HepG2 (cell line): ENCODE results near the gene EPHA10. TPM values are rescaled to one million over a fixed set of nuclear protein-coding genes. Genes with fewer than 3 reads are reported as not detected.

ENCODE experiments used
- MTA1 ChIP-seq: sonication (generic); formaldehyde crosslinking; IDR thresholded peaks from 2 replicates; pipeline ENCODE4 v1.4.0; 2020; ENCODE audit warnings: missing genetic modification reagents, mild to moderate bottlenecking, borderline replicate concordance
- RFX3 ChIP-seq: IDR thresholded peaks from 2 replicates; pipeline ENCODE4 v1.6.1; 2016; ENCODE audit warnings: missing biosample characterization, missing genetic modification reagents
- SNAI1 ChIP-seq: sonication (generic); formaldehyde crosslinking; IDR thresholded peaks from 2 replicates; pipeline ENCODE4 v1.5.0; 2020; ENCODE audit warnings: mild to moderate bottlenecking, missing genetic modification reagents, borderline replicate concordance
- ZNF687 ChIP-seq: sonication (generic); formaldehyde crosslinking; IDR thresholded peaks from 2 replicates; pipeline ENCODE4 v1.5.1; 2020; ENCODE audit warnings: mild to moderate bottlenecking, missing genetic modification reagents, moderate library complexity
- ZSCAN22 ChIP-seq: sonication (generic); formaldehyde crosslinking; IDR thresholded peaks from 2 replicates; pipeline ENCODE4 v1.4.0; 2020; ENCODE audit warnings: mild to moderate bottlenecking, missing genetic modification reagents
- polyA plus RNA-seq, 8 experiments: library from polyadenylated mRNA; depleted of rRNA in 3 of 8; stranded (reverse) in 7 of 8; unstranded in 1 of 8; fragments of >200 nt; fragmentation: Illumina TruSeq in 4 of 8; extraction: Trizol in 4 of 8; gene quantifications; 2 replicates each; pipeline versions ENCODE4 v1.2.1 to v1.2.3, GENCODE V29; 2011 to 2016; ENCODE audit warnings: low read depth in 4 of 8, missing spikeins in 1 of 8, mixed read lengths in 1 of 8; ENCODE audit not compliant: insufficient read depth in 1 of 8
- total RNA-seq, 5 experiments: library from RNA; depleted of rRNA; stranded (reverse); fragments of >200 nt; fragmentation: Illumina TruSeq; extraction: Trizol; gene quantifications; 2 replicates each; pipeline ENCODE4 v1.2.3, GENCODE V29; 2016; ENCODE audit warnings: low read depth in 1 of 5
- TF ChIP-seq, protein P1 (sequence below): sonication (generic); formaldehyde crosslinking; IDR thresholded peaks from 2 replicates; pipeline ENCODE4 v1.8.0; 2022; ENCODE audit warnings: mild to moderate bottlenecking, missing genetic modification reagents

Gene EPHA10
- total and polyA plus RNA-seq, 2 of the 13 experiments (the other 11 are each of a cell fraction or from before 2014, with no cell fraction given), result 0.11 to 0.58 TPM

GRCh38 chr1:37718181-37718900 is 46.6 kb downstream of the EPHA10 start (continued):
- TF ChIP-seq ZNF687 (CRISPR knock-in tag) (peak; percentile 75), ZSCAN22 (CRISPR knock-in tag) (no peak), RFX3 (CRISPR knock-in tag) (no peak), SNAI1 (CRISPR knock-in tag) (no peak), MTA1 (CRISPR knock-in tag) (peak; percentile 81; the same call in 1 of the 2 replicates)
- TF ChIP-seq, protein P1, sequence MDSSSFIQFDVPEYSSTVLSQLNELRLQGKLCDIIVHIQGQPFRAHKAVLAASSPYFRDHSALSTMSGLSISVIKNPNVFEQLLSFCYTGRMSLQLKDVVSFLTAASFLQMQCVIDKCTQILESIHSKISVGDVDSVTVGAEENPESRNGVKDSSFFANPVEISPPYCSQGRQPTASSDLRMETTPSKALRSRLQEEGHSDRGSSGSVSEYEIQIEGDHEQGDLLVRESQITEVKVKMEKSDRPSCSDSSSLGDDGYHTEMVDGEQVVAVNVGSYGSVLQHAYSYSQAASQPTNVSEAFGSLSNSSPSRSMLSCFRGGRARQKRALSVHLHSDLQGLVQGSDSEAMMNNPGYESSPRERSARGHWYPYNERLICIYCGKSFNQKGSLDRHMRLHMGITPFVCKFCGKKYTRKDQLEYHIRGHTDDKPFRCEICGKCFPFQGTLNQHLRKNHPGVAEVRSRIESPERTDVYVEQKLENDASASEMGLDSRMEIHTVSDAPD (CRISPR knock-in tag), result 0 out of 2 replicates have a peak, but pooled peaks have one; percentile 49
